HEK293T (cell line): ENCODE measurements around the gene ORC6.

ENCODE experiments used
- CTCF ChIA-PET: fragments of 350-600 bp; formaldehyde crosslinking; extraction: SDS; loops from one replicate; lab custom pipeline; 2021; ENCODE audit warnings: antibody characterized with exemption, inconsistent platforms; lab: Yijun Ruan, JAX
- POLR2A ChIA-PET: fragments of 350-600 bp; formaldehyde crosslinking; extraction: SDS; loops from one replicate; lab custom pipeline; 2020; ENCODE audit warnings: antibody characterized with exemption, inconsistent platforms; lab: Yijun Ruan, JAX
- DNase-seq: peaks from one replicate; pipeline ENCODE4 v3.0.0; 2012; ENCODE audit warnings: mixed read lengths; ENCODE audit errors: extremely low spot score
- ARNT ChIP-seq: fragments of 450-650 bp; IDR thresholded peaks from 2 replicates; pipeline ENCODE4 v1.6.1; 2017; ENCODE audit warnings: mild to moderate bottlenecking
- BHLHE40 ChIP-seq: fragments of 450-650 bp; IDR thresholded peaks from 2 replicates; pipeline ENCODE4 v1.6.1; 2016; ENCODE audit warnings: mild to moderate bottlenecking, moderate library complexity, borderline replicate concordance
- CTBP1 ChIP-seq: fragments of 450-650 bp; IDR thresholded peaks from 2 replicates; pipeline ENCODE4 v1.6.1; 2016; ENCODE audit warnings: borderline replicate concordance
- ELF4 ChIP-seq: fragments of 450-650 bp; IDR thresholded peaks from 2 replicates; pipeline ENCODE4 v1.6.1; 2017; ENCODE audit warnings: antibody characterized with exemption
- FOXA1 ChIP-seq: fragments of 450-650 bp; IDR thresholded peaks from 2 replicates; pipeline ENCODE4 v1.6.1; 2016; ENCODE audit warnings: mild to moderate bottlenecking
- FOXK2 ChIP-seq: fragments of 450-650 bp; IDR thresholded peaks from 2 replicates; pipeline ENCODE4 v1.6.1; 2016; ENCODE audit warnings: mild to moderate bottlenecking
- FOXM1 ChIP-seq: fragments of 450-650 bp; IDR thresholded peaks from 2 replicates; pipeline ENCODE4 v1.6.1; 2017; ENCODE audit warnings: mild to moderate bottlenecking, borderline replicate concordance
- HDGF ChIP-seq: fragments of 450-650 bp; IDR thresholded peaks from 2 replicates; pipeline ENCODE4 v1.6.1; 2017; ENCODE audit warnings: antibody characterized with exemption, borderline replicate concordance
- L3MBTL2 ChIP-seq: fragments of 450-650 bp; conservative IDR thresholded peaks from 2 replicates; pipeline ENCODE4 v1.6.1; 2016; ENCODE audit warnings: mild to moderate bottlenecking
- LEF1 ChIP-seq: fragments of 450-650 bp; IDR thresholded peaks from 2 replicates; pipeline ENCODE4 v1.6.1; 2017; ENCODE audit warnings: mild to moderate bottlenecking, borderline replicate concordance
- NFRKB ChIP-seq: fragments of 450-650 bp; IDR thresholded peaks from 2 replicates; pipeline ENCODE4 v1.6.1; 2016; ENCODE audit warnings: mild to moderate bottlenecking, moderate library complexity
- PKNOX1 ChIP-seq: fragments of 450-650 bp; IDR thresholded peaks from 2 replicates; pipeline ENCODE4 v1.6.1; 2016
- SP1 ChIP-seq: fragments of 450-650 bp; IDR thresholded peaks from 2 replicates; pipeline ENCODE4 v1.6.1; 2017
- SUZ12 ChIP-seq: fragments of 450-650 bp; IDR thresholded peaks from 2 replicates; pipeline ENCODE4 v1.6.1; 2016; ENCODE audit warnings: mild to moderate bottlenecking
- TARDBP ChIP-seq: fragments of 450-650 bp; IDR thresholded peaks from 2 replicates; pipeline ENCODE4 v1.6.1; 2016
- ZNF384 ChIP-seq: fragments of 450-650 bp; IDR thresholded peaks from 2 replicates; pipeline ENCODE4 v1.6.1; 2016

The ORC6 gene

GRCh38 chr16:46733319-46733830, 43.9 kb downstream of the ORC6 start:
- TF ChIP-seq NFRKB (no peak), HDGF (no peak), SP1 (no peak), FOXM1 (no peak), CTBP1 (no peak), ZNF384 (no peak), SUZ12 (no peak), L3MBTL2 (no peak), TARDBP (no peak), FOXK2 (no peak), PKNOX1 (no peak), BHLHE40 (no peak), LEF1 (no peak), ELF4 (no peak), FOXA1 (no peak), ARNT (no peak)
- ChIA-PET CTCF (no interaction called here), POLR2A (no interaction called here)
- DNase-seq = no peak

GRCh38 chr16:46736695-46737094, 47.2 kb downstream of the ORC6 start:
- CTCF ChIA-PET = no interaction called here
- no peak for TF ChIP-seq SUZ12
- DNase-seq = no peak
- POLR2A ChIA-PET = interaction anchor here (0.7 kb wide), 1 partner anchor 38 kb away, joined by 3 read pairs; no protein-coding TSS in a partner anchor

- no peak for TF ChIP-seq ELF4
- TF ChIP-seq PKNOX1 = no peak
- no peak for TF ChIP-seq LEF1
- TF ChIP-seq HDGF = no peak
- TF ChIP-seq TARDBP = no peak
- no peak for TF ChIP-seq SUZ12
- TF ChIP-seq NFRKB = no peak
- TF ChIP-seq ZNF384 = no peak
- TF ChIP-seq BHLHE40 = no peak
- no peak for TF ChIP-seq CTBP1
- TF ChIP-seq SP1 = no peak
- no peak for TF ChIP-seq FOXM1
- no peak for TF ChIP-seq ARNT
- no peak for TF ChIP-seq L3MBTL2
- no peak for TF ChIP-seq FOXK2
- no peak for TF ChIP-seq FOXA1
- ChIA-PET CTCF (no interaction called here), POLR2A (interaction anchor here (0.7 kb wide), 1 partner anchor 39 kb away, joined by 3 read pairs; no protein-coding TSS in a partner anchor)
- no peak for DNase-seq
These were observed 48.3 kb downstream of the ORC6 start for GRCh38 chr16:46737621-46738214.

- no peak for DNase-seq
- POLR2A ChIA-PET = interaction anchor here (0.6 kb wide), 1 partner anchor 48 kb away, joined by 3 read pairs; no protein-coding TSS in a partner anchor
- TF ChIP-seq CTBP1 = no peak
- TF ChIP-seq TARDBP = no peak
- TF ChIP-seq ARNT = no peak
- TF ChIP-seq ELF4 = no peak
- no peak for TF ChIP-seq LEF1
- no peak for TF ChIP-seq FOXK2
- no peak for TF ChIP-seq SP1
- TF ChIP-seq BHLHE40 = no peak
- CTCF ChIA-PET = no interaction called here
These were observed 50.5 kb downstream of the ORC6 start for GRCh38 chr16:46739934-46740333.

GRCh38 chr16:46743232-46743719, 53.8 kb downstream of the ORC6 start:
- POLR2A ChIA-PET = no interaction called here
- TF ChIP-seq NFRKB (no peak), ARNT (no peak), TARDBP (no peak), SP1 (no peak), L3MBTL2 (no peak), FOXA1 (no peak), LEF1 (no peak), BHLHE40 (no peak), HDGF (no peak), FOXM1 (no peak), FOXK2 (no peak), ZNF384 (no peak), PKNOX1 (no peak)
- DNase-seq = no peak
- CTCF ChIA-PET = interaction anchor here (0.7 kb wide), 1 partner anchor 22 kb away, joined by 3 read pairs; no protein-coding TSS in a partner anchor

GRCh38 chr16:46745617-46746016, 56.2 kb downstream of the ORC6 start:
- no peak for DNase-seq
- ChIA-PET POLR2A (no interaction called here), CTCF (no interaction called here)
- TF ChIP-seq PKNOX1 = no peak
- no peak for TF ChIP-seq ARNT
- TF ChIP-seq ELF4 = no peak
- TF ChIP-seq LEF1 = no peak
- no peak for TF ChIP-seq TARDBP
- no peak for TF ChIP-seq SP1
- no peak for TF ChIP-seq BHLHE40
- no peak for TF ChIP-seq ZNF384
- no peak for TF ChIP-seq FOXK2
- no peak for TF ChIP-seq NFRKB
- no peak for TF ChIP-seq SUZ12
- no peak for TF ChIP-seq CTBP1
- TF ChIP-seq HDGF = no peak
- TF ChIP-seq FOXM1 = no peak
